Fibroblast of lung (primary cell): ENCODE data around the gene PRKAR1B.

Experiments used
- EZH2 ChIP-seq: IDR thresholded peaks from 2 replicates; pipeline ENCODE4 v1.5.1; 2012; ENCODE audit warnings: low read length, control low read depth, mild to moderate bottlenecking; ENCODE audit errors: missing control alignments
- TF ChIP-seq, protein P1 (sequence below), 2 donors: IDR thresholded peaks in 1 of 2; conservative IDR thresholded peaks in 1 of 2; 1 replicate in 1 of 2; 2 replicates in 1 of 2; pipeline ENCODE4 v1.5.1; 2011 to 2012; ENCODE audit warnings: low read length in 2 of 2, control low read depth in 1 of 2, inconsistent platforms in 1 of 2, low read depth in 1 of 2, mild to moderate bottlenecking in 1 of 2

DNA sequence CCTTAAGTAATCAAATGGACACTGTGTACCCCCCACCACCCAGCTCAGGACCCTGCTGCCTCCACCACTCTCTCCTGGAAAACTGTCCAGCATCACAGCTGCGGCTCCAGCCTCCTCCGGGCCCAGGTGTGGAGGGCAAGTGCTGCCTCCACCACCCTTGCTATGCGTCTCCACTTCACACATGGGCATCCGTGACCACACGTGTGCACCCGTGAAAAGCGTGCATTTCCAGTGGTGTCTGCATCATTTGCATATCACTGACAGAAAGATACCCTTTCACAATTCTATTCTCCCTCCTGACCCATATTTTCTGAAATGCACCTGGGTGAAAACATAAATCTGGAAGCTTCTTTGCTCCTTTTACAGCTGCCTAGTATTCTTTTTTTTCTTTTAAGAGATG is 117.7 kb downstream of the PRKAR1B start:
- TF ChIP-seq, protein P1, sequence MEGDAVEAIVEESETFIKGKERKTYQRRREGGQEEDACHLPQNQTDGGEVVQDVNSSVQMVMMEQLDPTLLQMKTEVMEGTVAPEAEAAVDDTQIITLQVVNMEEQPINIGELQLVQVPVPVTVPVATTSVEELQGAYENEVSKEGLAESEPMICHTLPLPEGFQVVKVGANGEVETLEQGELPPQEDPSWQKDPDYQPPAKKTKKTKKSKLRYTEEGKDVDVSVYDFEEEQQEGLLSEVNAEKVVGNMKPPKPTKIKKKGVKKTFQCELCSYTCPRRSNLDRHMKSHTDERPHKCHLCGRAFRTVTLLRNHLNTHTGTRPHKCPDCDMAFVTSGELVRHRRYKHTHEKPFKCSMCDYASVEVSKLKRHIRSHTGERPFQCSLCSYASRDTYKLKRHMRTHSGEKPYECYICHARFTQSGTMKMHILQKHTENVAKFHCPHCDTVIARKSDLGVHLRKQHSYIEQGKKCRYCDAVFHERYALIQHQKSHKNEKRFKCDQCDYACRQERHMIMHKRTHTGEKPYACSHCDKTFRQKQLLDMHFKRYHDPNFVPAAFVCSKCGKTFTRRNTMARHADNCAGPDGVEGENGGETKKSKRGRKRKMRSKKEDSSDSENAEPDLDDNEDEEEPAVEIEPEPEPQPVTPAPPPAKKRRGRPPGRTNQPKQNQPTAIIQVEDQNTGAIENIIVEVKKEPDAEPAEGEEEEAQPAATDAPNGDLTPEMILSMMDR (conservative IDR thresholded peaks at IDR 0.05 in 1 of 2, IDR thresholded peaks at IDR 0.05 in 1 of 2; ENCODE audit: low read depth in 1 of 2, low read length in 2 of 2), result no peak
- TF ChIP-seq EZH2, result no peak
